Left renal cortex interstitium (tissue), 4 donors: ENCODE data around the gene RBKS. TPM values are rescaled to one million over a fixed set of nuclear protein-coding genes. Genes with fewer than 3 reads are reported as not detected.
A peak's percentile ranks its signal among the peaks of the same experiment; 100 is the strongest.

Source experiments
- DNase-seq, 4 donors: peaks; one replicate each; pipeline ENCODE4 v3.0.0-alpha.2; 2013; ENCODE audit warnings: low read depth in 4 of 4, low spot score in 2 of 4, missing footprints in 1 of 4
- polyA plus RNA-seq, 4 donors: library from polyadenylated mRNA; unstranded; fragments of 120-200 nt; gene quantifications; one replicate each; pipeline ENCODE4 v1.2.1, GENCODE V29; 2013; ENCODE audit not compliant: insufficient read length in 4 of 4

The RBKS gene
- polyA plus RNA-seq = 1 to 10 TPM; 7.7 to 9.5 (median 7.9) TPM

GRCh38 chr2:27890146-27890923 is at the start of gene RBKS, which contains the start of gene BABAM2:
TSS of gene RBKS (minus strand) at chr2:27890387. CDS start at chr2:27890345, 42 bp downstream.
TSS of gene BABAM2 (plus strand) at chr2:27890729. CDS start at chr2:27894557, 3,828 bp downstream.
- peak; percentile 79 to 88 (median 81) for DNase-seq

- DNase-seq = no peak
These were observed 44.8 kb upstream of the RBKS start for GRCh38 chr2:27935026-27935425.

GRCh38 chr2:27932396-27932795 is 42.2 kb upstream of the RBKS start:
- DNase-seq = no peak

- DNase-seq = no peak
These were observed 41.3 kb upstream of the RBKS start for GRCh38 chr2:27931361-27931950.

GRCh38 chr2:27929916-27930486 is 39.8 kb upstream of the RBKS start:
- no peak for DNase-seq

- DNase-seq = no peak
These were observed 35.7 kb upstream of the RBKS start for GRCh38 chr2:27925766-27926472.

GRCh38 chr2:27922842-27923241 is 32.7 kb upstream of the RBKS start:
- no peak for DNase-seq

- no peak for DNase-seq
These were observed 31.8 kb upstream of the RBKS start for GRCh38 chr2:27921880-27922547.

- no peak for DNase-seq
These were observed 31.2 kb upstream of the RBKS start for GRCh38 chr2:27921424-27921823.

GRCh38 chr2:27920148-27920885 is 30.1 kb upstream of the RBKS start:
- no peak for DNase-seq

GRCh38 chr2:27916293-27916995 is 26.3 kb upstream of the RBKS start:
- no peak for DNase-seq

- no peak for DNase-seq
These were observed 25.7 kb upstream of the RBKS start for GRCh38 chr2:27915874-27916273.

- no peak for DNase-seq
These were observed 25.0 kb upstream of the RBKS start for GRCh38 chr2:27915191-27915590.

- no peak for DNase-seq
These were observed 24.6 kb upstream of the RBKS start for GRCh38 chr2:27914805-27915175.

- no peak for DNase-seq
These were observed 24.0 kb upstream of the RBKS start for GRCh38 chr2:27914041-27914804.

GRCh38 chr2:27912512-27912911 is 22.3 kb upstream of the RBKS start:
- no peak for DNase-seq

- DNase-seq = no peak
These were observed 21.4 kb upstream of the RBKS start for GRCh38 chr2:27911458-27912210.

GRCh38 chr2:27909901-27910300 is 19.7 kb upstream of the RBKS start:
- no peak for DNase-seq
